Stimulated activated CD8-positive, alpha-beta memory T cell treated with anti-CD3 and anti-CD28 coated beads, Interleukin-7, amount 100 ng/mL, for 24 hours (primary cell): ENCODE data around the gene MICU1.
"Not testable (repeated sequence)": the region's sequence is repeated elsewhere in the genome, so short reads cannot be mapped to it uniquely, and the experiment has no call there.

Source experiments
- DNase-seq: peaks from one replicate; pipeline ENCODE4 v3.0.0-alpha.2; 2020; ENCODE audit warnings: low read depth

The MICU1 gene

DNA sequence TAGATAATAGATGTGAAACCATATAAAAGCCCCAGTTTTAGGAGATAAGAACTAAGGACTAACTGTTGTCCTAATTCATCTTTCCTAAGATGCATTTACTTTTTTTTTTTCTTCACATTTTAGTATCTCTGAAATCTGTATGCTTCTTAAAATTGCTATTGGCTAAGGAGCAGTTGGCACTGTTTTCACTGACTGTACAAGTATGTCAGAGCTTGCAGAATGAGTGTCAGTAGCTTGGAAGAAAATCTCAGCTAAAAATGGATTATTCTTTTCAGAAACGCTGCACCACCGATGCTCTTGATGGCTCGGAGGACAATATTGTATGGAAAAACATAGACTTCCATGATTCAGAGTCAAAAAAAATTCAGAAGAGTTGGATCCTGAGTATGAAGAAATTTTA is 180.0 kb downstream of the MICU1 start:
- DNase-seq = no peak

DNA sequence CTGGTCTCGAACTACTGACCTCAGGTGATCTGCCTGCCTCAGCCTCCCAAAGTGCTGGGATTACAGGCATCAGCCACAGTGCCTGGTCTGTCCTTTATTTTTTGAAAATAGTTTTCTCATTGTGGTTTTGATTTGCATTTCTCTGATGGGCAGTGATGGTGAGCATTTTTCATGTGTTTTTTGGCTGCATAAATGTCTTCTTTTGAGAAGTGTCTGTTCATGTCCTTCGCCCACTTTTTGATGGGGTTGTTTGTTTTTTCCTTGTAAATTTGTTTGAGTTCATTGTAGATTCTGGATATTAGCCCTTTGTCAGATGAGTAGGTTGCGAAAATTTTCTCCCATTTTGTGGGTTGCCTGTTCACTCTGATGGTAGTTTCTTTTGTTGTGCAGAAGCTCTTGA is 182.9 kb downstream of the MICU1 start:
- not testable (repeated sequence) for DNase-seq

DNA sequence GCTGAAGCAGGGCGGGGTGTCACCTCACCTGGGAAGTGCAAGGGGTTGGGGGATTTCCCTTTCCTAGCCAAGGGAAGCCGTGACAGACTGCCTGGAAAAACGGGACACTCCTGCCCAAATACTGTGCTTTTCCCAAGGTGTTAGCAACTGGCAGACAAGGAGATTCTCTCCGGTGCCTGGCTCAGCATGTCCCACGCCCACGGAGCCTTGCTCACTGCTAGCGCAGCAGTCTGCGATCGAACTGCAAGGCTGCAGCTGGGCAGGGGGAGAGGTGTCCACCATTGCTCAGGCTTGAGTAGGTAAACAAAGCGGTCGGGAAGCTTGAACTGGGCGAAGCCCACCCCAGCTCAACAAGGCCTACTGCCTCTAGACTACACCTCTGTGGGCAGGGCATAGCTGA is 190.3 kb downstream of the MICU1 start:
- DNase-seq = no peak

DNA sequence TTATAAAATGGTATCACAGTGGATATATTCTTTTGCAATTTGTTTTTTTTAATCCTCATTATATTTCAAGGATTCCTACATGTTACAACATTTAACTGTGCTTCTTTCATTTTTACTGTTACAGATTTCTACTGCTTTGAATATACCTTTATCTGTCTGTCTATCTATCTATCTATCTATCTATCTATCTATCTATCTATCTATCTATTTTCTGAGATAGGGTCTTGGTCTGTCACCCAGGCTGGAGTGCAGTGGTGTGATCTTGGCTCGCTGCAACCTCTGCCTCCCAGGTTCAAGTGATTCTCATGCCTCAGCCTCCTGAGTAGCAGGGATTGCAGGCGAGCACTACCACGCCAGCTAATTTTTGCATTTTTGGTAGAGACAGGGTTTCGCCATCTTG is 194.9 kb downstream of the MICU1 start:
- DNase-seq = not testable (repeated sequence)

DNA sequence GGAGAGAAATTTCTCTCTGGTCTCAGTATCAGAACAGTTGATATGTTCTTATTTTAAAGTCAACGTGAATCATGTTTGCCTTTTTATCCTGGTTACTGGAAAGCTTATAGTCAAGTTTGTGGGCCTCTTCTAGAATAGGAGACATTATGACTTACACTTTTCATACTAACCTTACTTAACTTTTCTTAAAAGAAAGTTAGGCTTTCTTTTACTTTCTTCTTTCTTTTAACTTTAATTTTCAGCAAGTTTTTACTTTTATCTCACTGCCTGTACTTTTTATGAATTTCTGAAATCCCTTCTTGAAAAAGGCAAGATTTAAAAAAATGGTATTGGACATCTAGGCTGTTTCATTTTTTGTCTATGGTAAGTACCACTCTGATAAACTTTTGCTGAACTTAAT is 195.9 kb downstream of the MICU1 start:
- no peak for DNase-seq

DNA sequence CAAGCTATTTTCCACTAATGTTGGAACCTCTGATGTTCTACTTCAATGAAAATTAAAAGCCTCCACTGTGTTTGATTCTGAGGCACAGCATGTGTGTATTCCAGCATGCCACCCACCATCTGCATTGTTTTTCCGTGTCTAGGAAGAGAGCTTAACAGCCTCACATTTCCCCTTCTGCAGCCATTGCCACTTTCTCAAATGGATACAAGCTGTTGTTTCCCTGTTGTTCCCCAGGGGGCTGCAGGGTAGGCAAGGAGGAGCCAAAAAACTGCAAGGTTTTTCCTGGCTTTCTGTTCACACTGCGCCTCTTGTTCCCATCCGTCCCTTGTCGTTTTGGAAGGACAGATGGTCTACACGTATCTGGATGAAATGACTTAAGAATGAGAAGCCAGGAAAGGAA is 198.9 kb downstream of the MICU1 start:
- DNase-seq = no peak

DNA sequence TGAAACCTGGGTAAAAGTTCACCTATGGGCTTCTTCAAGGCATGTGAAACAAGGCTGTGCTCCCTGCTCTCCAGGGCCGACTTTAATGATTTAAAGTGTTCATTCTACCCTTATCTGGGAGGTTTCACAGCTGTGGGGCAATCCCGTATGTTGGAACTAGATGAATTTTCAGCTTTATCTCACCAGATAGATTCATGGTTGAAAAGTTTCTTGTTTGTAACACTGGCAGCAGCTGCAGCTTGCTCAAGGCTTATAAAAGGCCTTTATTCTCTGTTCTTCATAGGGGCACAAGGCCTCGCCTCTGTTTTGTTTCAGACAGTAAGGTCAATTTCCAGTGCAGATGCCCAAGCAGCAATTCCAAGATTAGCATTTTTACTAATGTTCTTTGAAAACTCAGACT is 200.7 kb downstream of the MICU1 start:
- no peak for DNase-seq

DNA sequence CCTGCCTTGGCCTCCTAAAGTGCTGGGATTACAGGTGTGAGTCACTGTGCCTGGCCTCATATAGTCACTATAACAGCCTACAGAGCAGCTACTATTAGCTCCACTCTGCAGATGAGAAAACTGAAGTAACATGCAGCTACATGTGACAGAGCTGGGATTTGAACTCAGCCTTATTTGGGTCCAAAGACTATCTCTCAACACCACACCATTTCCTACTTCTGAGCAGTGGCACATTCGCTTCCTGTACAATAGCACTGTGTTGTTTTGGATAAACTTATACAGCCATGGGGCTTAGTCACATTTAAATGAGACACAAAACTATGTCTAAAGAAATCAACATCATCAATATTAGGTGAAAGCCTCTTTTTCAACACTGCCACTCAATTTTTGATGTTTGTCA is 201.3 kb downstream of the MICU1 start:
- DNase-seq = no peak

DNA sequence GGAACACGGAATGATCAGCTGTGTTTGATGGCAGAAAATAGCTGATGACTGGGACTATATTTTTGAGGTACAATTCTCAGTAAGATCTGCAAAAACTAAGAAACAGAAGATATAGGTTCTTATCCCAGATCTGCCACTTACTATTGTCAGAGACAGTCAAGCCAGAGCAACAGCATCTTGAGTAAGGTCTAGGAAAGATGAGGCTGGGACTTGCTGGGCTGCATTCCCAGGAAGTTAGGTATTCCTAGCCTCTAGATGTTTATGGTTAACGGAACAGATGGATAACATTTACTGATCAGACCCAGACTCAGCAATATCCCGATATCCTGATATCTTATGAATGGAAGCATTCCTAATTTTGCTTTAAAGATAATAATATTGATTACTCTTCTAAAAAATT is 202.5 kb downstream of the MICU1 start:
- no peak for DNase-seq

DNA sequence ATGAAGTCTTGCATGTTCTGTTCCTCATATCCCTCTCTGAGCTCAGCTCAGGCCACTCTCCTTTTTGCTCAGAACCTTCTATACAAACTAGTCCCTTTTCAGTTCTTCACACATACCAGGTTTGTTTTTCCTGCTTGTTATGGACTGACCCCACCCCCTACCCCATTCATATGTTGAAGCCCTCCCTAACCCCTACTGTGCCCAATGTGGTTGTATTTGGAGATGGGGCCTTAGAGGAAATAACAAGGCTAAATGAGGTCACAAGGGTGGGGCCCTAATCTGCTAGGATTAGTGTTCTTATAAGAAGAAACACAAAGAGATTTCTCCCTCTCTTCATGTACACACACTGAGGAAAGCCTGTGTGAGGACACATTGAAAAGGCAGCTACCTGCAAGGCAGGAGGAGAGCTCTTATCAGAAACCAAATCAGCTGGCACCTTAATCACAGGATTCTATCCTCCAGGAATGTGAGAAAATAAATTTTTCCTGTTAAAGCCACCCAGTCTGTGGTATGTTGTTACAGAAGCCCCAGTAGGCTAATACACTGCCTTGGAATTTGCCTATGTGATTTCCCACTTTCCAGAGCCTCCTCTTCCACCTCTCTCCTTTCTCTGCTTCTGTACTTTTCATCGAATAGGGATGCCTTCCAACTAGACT is 203.9 kb downstream of the MICU1 start:
- no peak for DNase-seq

DNA sequence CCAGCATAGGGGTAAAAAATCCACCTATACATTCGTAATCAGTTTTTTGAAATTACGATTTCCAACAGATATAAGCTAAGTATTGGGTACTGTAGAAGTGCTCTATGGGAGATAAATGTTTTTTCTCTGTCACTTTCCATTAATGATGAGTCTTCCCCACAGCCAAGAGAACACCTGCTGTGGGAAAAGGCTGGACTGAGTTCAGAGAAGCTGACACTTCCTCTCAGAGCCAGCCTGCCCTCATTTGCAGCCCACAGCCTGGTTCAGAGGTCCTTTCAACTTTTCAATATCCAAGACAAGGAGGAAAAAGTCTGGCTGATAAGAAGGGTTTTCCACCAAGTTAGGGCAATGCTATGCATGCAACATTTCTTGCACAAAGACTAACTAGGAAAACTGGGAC is 206.6 kb downstream of the MICU1 start:
- DNase-seq = no peak

DNA sequence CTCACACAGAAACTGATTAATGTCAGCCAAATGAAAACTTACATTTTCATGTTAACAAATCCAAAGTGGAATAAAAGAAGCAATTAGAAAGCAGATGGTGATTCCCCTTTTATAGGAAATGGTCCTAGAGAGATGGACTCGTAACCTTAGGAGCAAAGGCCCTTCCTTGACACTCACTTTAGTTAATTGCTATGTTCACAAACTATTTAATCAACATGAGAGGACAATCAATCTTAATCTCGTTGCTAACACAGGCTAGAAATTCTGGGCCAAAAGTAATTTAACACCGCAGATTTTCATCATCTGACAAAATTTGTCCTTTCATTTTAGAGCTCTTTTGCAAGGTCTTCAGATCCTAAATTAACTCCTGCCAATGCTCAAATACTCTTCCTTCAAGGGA is 207.2 kb downstream of the MICU1 start:
- DNase-seq = no peak

DNA sequence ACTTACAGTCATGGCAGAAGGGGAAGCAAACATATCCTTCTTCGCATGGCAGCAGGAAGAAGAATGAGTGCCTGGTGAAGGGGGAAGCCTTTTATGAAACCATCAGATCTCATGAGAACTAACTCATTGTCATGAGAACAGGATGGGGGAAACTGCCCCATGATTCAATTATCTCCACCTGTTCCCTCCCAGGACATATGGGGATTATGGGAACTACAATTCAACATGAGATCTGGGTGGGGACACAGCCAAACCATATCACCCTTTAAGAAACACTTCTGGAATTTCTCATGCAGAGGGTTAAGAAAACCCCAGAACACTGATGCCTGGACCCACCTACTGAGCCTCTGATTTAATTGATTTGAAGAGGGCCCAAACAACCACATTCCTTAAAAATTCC is 207.9 kb downstream of the MICU1 start:
- no peak for DNase-seq

DNA sequence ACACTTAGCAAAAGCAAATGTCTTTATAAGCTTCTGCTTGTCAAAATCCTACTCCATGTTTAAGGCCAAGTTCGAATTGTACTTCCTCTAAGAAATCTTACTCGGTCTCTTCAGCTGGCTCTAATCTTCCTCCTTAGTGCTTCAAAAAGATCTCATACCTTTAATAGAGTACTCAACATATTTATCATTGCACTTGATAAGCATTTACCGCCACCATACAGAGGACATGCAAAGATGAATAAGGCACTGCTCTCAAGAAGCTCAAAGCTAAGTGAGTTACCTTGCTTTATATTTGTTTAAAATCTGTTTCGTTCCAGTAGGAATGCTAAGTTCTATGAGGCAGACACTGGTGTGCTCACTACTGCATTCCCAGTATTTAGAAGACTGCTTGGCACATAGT is 209.2 kb downstream of the MICU1 start:
- DNase-seq = no peak

DNA sequence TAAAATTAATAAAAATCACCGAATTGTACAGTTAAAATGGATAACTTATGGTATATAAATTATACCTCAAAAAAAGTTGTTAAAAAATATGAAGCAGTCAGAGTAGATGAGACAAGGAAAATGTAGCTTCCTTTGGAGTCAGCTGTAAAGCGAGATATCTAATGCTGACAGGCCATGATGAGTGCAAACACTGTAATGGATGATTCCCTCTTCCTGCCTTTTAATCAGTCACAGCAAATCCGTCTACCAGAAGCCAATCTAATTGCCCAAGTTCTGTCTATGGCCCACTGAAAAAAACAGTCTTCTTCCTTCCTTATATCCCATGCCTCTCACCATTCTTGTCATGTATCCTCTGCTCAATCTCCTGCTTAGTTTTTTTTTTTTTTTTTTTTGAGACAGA is 211.2 kb downstream of the MICU1 start:
- DNase-seq = no peak

DNA sequence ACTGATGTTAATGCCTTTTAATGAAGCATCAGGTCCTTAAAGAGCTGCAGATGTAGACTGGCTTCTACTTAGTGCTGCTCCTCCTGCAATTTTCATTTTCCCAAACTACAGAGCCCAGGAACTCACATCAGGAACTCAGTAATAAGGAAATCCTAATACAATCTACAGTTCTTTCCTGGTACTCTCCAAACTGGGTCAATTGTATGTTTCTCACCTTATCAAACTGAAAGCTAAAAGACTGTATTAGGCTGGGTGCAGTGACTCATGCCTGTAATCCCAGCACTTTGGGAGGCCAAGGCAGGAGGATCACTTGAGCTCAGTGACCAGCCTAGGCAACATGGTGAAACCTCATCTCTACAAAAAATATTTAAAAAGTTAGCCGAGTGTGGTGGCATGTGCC is 216.7 kb downstream of the MICU1 start:
- DNase-seq = no peak

DNA sequence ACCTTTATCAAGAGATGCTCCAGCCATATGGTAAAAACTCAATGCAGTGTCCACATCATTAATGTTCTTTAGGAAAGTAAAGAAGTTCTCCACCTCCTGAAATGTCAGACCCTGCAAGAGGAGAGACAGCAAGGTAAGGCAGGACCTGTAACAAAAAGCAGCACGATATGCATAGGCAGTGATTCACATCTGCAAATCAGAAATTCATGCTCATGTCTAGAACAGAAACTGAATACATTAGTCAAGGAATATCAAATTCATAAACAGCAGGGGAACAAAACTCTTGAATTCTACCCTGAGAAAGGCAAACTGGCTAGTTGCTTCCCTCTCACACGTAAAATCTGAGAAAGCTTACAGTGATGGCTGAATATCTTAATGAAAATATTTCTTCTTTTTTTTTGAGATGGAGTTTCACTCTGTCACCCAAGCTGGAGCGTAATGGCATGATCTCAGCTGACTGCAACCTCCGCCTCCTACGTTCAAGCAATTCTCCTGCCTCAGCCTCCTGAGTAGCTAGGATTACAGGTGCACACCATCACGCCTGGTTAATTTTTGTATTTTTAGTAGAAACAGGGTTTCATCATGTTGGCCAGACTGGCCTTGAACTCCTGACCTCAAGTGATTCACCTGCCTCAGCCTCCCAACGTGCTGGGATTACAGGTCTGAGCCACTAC is 217.8 kb downstream of the MICU1 start:
- DNase-seq = no peak

DNA sequence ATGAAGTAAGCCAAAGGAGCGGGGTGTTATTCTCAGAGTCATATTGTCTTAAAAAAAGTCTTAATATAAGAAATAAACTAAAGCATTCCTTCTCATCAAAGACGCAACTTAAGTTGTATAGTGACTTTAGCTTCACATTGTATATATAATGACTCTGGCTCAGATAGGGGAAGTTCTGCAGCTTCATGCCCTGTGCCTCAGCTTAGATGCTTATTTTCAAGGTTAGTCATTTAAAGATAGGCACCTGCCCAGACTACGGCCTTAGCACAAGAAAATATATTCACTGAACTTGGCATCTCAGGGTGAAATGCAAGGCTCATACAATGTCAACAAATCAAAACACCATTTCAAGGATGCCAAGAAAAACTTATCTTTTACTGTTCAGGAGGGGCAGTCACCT is 218.4 kb downstream of the MICU1 start:
- DNase-seq = no peak

DNA sequence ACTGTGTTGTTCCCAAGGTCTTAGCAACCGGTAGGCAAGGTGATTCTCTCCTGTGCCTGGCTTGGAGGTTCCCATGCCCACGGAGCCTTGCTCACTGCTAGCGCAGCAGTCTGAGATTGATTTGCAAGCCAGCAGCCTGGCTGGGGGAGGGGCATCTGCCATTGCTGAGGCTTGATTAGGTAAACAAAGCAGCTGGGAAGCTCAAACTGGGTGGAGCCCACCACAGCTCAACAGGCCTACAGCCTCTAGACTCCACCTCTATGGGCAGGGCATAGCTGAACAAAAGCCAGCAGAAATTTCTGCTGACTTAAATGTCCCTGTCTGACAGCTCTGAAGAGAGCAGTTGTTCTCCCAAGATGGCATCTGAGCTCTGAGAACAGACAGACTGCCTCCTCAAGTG is 230.3 kb downstream of the MICU1 start:
- DNase-seq = not testable (repeated sequence)

DNA sequence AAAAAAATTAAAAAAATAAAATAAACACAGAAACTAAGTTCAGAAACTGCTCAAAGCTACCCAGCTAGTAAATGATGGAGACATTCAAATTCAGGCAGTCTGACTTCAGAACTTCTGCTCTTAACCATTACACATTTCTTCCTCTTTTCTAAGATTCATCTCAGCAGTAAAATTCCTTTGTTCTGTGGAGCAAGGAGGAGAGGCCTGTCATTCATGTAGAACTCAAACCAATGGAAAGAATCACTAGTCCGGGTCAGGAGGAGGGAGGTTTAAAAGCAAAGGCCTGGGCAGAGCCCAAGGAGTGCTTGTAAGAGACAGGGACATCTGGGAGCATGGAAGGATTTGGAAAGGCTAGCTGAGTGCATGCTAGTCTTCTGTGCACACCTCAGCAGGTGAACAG is 233.3 kb downstream of the MICU1 start:
- no peak for DNase-seq

DNA sequence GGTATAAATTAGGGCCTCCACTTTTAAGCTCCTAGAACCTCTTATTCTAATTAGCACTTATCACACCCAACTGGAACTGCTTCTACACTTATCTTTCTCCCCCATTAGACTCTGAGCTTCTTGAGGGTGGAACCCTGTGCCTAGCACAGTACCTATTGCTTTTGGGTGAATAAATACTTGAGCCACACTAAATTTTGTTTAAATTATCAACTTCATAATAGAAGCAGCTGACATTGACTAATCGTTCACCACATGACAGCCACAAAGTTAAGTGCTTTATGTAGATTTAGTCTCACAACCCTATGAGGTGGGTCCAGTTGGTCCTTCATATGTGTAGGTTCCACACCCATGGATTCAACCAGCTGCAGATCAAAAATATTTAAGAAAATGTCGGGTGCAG is 235.1 kb downstream of the MICU1 start:
- no peak for DNase-seq

DNA sequence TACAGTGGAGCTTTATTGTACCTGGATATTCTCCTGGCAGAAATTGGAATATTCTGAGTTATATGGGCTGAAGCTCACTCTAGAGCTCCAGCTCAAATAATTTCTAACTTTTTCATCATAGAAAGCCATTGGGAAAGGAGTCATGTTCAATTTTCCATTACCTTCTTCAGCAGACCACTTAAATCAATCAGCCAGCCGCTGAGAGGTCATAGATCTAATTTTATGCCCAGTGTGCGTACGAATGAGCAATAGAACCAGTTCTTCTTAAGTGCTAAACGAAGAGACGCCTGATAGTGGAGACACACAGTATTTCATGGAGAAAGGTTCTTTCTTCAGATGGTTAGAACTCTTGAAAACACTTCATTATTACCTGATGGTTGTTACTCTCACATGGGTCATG is 236.2 kb downstream of the MICU1 start:
- DNase-seq = no peak

DNA sequence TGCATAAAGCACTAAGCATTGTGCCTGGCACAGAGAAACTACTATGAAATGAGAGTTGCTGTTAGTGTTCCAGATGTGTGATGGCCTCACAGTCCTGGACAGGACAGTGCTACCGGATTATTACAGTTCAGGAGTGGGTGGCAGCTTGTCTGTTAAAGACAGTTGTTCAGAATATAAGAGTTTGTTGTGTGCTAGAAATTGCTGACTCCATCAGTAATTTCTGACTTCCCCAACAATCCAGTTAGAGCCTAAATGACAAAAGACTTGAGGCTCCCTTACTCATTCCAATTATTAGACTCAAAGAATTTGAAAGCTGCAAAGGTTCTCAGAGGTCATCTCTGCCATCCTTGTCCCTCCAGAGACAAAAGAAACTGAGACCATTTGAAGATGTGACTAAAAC is 236.9 kb downstream of the MICU1 start:
- DNase-seq = no peak

DNA sequence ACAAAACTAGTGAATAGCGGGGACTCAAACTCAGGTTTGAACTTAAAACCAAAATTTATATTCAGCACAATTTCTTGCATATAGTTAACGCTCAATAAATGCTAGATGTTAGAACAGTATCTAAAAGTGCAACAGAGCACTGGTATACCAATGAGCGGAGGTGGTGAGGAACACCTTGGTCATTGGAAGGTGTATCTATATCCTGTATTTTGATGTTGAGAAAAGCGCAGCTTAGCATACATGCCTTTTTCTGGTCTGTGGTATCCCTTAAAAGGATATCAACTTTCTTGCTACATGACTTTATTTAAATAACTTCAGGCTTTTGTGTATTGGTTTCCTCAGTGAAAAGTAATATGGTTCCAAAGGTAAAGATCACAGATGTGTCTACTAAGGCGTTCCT is 237.8 kb downstream of the MICU1 start:
- no peak for DNase-seq
